ENCODE measurements around the gene SLC28A2.
A peak's percentile ranks its signal among the peaks of the same experiment; 100 is the strongest.
"Not testable (repeated sequence)": the region's sequence is repeated elsewhere in the genome, so short reads cannot be mapped to it uniquely, and the experiment has no call there.

Gene SLC28A2

DNA sequence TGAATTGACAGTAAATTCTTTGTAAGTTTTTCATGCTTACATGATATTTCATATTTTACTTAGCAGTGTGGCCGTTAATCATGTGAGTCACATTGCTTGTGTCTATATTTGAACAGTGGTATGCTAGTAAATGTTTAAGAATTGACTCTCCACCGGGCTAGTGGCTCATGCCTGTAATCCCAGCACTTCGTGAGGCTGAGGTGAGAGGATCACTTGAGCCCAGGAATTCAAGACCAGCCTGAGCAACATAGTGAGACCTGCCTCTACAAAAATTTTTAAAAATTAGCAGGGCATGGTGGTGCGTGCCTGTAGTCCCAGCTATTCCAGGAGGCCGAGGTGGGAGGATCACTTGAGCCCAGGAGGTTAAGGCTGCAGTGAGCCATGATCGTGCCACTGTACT is 2.8 kb downstream of the SLC28A2 start:
- not testable (repeated sequence) for H3K9ac ChIP-seq (ENCODE audit: low read depth in 1 of 2, low read length in 2 of 2)

DNA sequence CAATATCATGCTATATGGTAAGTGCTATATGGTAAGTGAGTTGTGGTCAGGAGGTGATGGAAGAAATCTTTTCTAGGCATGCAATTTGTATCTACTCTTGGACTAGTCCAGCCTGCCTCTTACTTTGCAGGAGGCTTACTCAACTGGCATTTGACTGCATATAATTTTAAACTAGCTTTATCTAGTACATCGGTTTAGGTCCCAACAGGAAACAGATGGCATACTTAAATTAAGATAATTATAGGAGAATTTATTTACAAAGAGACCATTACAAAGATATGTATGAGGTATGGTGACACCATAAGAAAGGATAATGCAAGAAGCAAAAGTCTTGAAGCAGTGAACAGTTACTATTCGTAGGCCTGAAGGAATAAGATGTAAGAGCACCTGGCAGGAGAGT is 7.8 kb downstream of the SLC28A2 start:
- peaks cover 3 to 4% of the 10 kb centered on the region in 2 donors for H3K36me3 ChIP-seq (ENCODE audit: control insufficient read depth in 1 of 2, insufficient read depth in 2 of 2, low read length in 2 of 2)
- H3K27ac ChIP-seq (ENCODE audit: low read depth, low read length), result no peak overlapping the region
- no peak overlapping the region for H3K4me3 ChIP-seq (ENCODE audit: low read depth in 1 of 2, low read length in 2 of 2)
- no peak overlapping the region for H3K9ac ChIP-seq (ENCODE audit: low read depth in 1 of 2, low read length in 2 of 2)
- H3K9me3 ChIP-seq (ENCODE audit: control insufficient read depth in 1 of 2, low read length in 2 of 2), result no peaks in the 10 kb centered on the region
- H3K4me1 ChIP-seq (ENCODE audit: control insufficient read depth in 1 of 2, insufficient read depth in 2 of 2, low read length in 2 of 2), result peaks cover 0 to 6% of the 10 kb centered on the region in 2 donors
- no peaks in the 10 kb centered on the region for H3K27me3 ChIP-seq (ENCODE audit: control insufficient read depth in 1 of 2, insufficient read depth in 2 of 2, low read length in 2 of 2)

More for the DNA sequence above, 2.8 kb downstream of the SLC28A2 start:
- H3K36me3 ChIP-seq (ENCODE audit: control insufficient read depth in 1 of 2, insufficient read depth in 2 of 2, low read length in 2 of 2); H3K4me3 ChIP-seq (ENCODE audit: low read depth in 1 of 2, low read length in 2 of 2); H3K27ac ChIP-seq (ENCODE audit: low read depth, low read length); H3K9me3 ChIP-seq (ENCODE audit: control insufficient read depth in 1 of 2, low read length in 2 of 2); H3K4me1 ChIP-seq (ENCODE audit: control insufficient read depth in 1 of 2, insufficient read depth in 2 of 2, low read length in 2 of 2); H3K27me3 ChIP-seq (ENCODE audit: control insufficient read depth in 1 of 2, insufficient read depth in 2 of 2, low read length in 2 of 2): not testable (repeated sequence)

DNA sequence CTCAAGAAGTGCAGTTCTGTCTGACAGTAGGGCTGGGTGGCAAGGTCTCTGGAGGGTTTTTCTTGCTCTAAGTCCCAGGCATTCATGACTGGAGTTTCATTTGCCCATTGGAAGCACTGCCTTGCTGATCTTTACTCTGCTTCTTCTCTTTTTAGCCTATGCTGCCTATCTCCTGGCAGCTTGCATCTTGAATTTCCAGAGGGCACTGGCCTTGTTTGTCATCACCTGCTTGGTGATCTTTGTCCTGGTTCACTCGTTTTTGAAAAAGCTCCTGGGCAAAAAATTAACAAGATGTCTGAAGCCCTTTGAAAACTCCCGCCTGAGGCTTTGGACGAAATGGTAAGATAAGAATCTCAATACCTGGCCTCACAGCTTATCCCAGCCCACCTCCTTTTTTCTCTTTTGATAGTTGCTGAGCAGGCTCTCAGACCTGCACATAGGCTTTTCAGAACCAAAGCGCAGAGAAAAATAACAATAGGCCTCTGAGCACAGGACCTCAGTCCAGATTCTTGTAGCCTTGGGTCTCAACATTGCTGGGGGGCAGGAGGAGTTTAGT is 10.9 kb downstream of the SLC28A2 start:
- H3K36me3 ChIP-seq (ENCODE audit: control insufficient read depth in 1 of 2, insufficient read depth in 2 of 2, low read length in 2 of 2), result peaks cover 3 to 30% of the 10 kb centered on the region in 2 donors
- peaks cover 0 to 6% of the 10 kb centered on the region in 2 donors for H3K4me1 ChIP-seq (ENCODE audit: control insufficient read depth in 1 of 2, insufficient read depth in 2 of 2, low read length in 2 of 2)
- no peaks in the 10 kb centered on the region for H3K27me3 ChIP-seq (ENCODE audit: control insufficient read depth in 1 of 2, insufficient read depth in 2 of 2, low read length in 2 of 2)
- H3K9ac ChIP-seq (ENCODE audit: low read depth in 1 of 2, low read length in 2 of 2), result no peak overlapping the region
- H3K27ac ChIP-seq (ENCODE audit: low read depth, low read length), result no peak overlapping the region
- H3K9me3 ChIP-seq (ENCODE audit: control insufficient read depth in 1 of 2, low read length in 2 of 2), result no peaks in the 10 kb centered on the region
- H3K4me3 ChIP-seq (ENCODE audit: low read depth in 1 of 2, low read length in 2 of 2), result no peak overlapping the region

DNA sequence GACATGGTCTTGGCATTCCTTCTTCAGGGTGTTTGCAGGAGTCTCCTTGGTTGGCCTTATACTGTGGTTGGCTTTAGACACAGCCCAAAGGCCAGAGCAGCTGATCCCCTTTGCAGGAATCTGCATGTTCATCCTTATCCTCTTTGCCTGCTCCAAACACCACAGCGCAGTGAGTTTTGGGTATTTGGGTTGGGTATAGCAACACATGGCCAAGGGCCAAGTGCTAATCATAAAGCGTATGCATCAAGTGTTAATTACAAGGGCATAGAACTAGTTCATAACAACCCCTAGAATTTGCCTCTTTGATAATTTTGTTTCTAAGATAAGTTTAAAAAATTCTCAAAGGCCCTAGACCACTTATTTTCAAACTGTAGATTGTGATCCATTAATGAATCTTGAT is 11.8 kb downstream of the SLC28A2 start:
- Histone ChIP-seq H3K4me1 (ENCODE audit: control insufficient read depth in 1 of 2, insufficient read depth in 2 of 2, low read length in 2 of 2) (peaks cover 0 to 6% of the 10 kb centered on the region in 2 donors), H3K36me3 (ENCODE audit: control insufficient read depth in 1 of 2, insufficient read depth in 2 of 2, low read length in 2 of 2) (peaks cover 3 to 33% of the 10 kb centered on the region in 2 donors), H3K27ac (ENCODE audit: low read depth, low read length) (no peak overlapping the region), H3K4me3 (ENCODE audit: low read depth in 1 of 2, low read length in 2 of 2) (no peak overlapping the region), H3K27me3 (ENCODE audit: control insufficient read depth in 1 of 2, insufficient read depth in 2 of 2, low read length in 2 of 2) (no peaks in the 10 kb centered on the region), H3K9me3 (ENCODE audit: control insufficient read depth in 1 of 2, low read length in 2 of 2) (no peaks in the 10 kb centered on the region), H3K9ac (ENCODE audit: low read depth in 1 of 2, low read length in 2 of 2) (no peak overlapping the region)

DNA sequence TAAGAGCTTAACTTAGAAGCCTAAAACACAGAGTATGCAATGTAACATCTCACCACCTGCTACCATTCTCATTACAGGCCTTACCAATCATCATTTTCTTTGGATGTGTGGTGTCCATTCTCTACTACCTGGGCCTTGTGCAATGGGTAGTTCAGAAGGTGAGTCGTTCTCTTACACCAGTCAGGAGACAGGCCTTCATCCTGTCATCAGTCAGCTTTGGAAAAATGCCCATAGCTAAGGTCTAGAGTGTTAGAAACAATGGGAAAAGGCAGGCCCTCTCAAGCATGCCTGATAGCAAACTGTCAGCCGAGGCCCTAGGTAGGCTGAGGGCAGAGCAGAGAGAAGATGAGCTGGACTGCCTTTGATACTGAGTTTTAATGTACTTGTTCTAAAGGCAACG is 13.5 kb downstream of the SLC28A2 start:
- Histone ChIP-seq H3K36me3 (ENCODE audit: control insufficient read depth in 1 of 2, insufficient read depth in 2 of 2, low read length in 2 of 2) (peaks cover 3 to 37% of the 10 kb centered on the region in 2 donors), H3K4me3 (ENCODE audit: low read depth in 1 of 2, low read length in 2 of 2) (no peak overlapping the region), H3K9ac (ENCODE audit: low read depth in 1 of 2, low read length in 2 of 2) (no peak overlapping the region), H3K4me1 (ENCODE audit: control insufficient read depth in 1 of 2, insufficient read depth in 2 of 2, low read length in 2 of 2) (peaks cover 0 to 6% of the 10 kb centered on the region in 2 donors), H3K27ac (ENCODE audit: low read depth, low read length) (no peak overlapping the region), H3K9me3 (ENCODE audit: control insufficient read depth in 1 of 2, low read length in 2 of 2) (no peaks in the 10 kb centered on the region), H3K27me3 (ENCODE audit: control insufficient read depth in 1 of 2, insufficient read depth in 2 of 2, low read length in 2 of 2) (no peaks in the 10 kb centered on the region)

DNA sequence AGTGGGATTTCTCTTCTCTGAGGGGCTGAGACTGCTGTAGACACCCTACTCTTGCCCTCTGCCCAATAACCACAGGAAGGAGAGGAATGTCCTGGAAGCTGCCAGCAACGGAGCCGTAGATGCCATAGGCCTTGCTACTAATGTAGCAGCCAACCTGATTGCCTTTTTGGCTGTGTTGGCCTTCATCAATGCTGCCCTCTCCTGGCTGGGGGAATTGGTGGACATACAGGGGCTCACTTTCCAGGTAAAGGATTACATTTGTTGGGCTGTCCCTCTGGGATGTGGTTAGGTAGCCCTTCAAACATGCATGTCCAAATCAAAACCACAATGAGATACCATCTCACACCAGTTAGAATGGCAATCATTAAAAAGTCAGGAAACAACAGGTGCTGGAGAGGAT is 16.1 kb downstream of the SLC28A2 start:
- Histone ChIP-seq H3K9ac (ENCODE audit: low read depth in 1 of 2, low read length in 2 of 2) (no peak overlapping the region), H3K4me1 (ENCODE audit: control insufficient read depth in 1 of 2, insufficient read depth in 2 of 2, low read length in 2 of 2) (no peaks in the 10 kb centered on the region), H3K4me3 (ENCODE audit: low read depth in 1 of 2, low read length in 2 of 2) (no peak overlapping the region)

DNA sequence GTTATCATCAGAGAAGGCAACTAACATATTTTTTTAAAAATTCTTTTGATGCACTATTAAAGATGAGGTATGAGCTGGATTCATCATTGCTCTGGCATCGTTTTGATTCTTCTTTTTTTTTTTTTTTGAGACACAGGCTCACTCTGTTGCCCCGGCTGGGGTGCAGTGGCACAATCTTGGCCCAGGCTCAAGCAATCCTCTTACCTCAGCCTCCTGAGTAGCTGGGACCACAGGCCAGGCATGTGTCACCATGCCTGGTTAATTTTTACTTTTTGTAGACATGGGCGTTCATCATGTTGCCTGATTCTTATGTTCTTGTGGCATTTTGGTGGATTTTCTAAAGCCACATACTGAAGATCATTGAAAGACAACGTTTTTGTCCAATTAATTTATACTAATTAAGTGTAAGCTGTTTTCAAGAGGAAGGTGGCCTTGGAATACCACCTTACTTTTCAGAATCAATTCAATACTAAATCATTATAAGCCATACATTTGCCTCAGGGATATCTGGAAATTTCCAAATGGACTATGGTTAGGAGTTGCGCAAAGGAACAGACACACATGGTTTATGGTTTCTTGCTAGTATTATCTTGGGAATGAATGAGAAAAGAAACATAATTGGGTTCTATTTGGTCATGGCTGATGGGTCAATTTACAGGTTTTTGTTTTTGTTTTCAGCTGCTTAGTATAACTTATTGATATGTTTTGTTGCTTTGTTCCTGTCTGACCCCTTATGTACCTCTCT is 22.8 kb downstream of the SLC28A2 start:
- Histone ChIP-seq H3K4me3 (ENCODE audit: low read depth in 1 of 2, low read length in 2 of 2) (no peak overlapping the region), H3K36me3 (ENCODE audit: control insufficient read depth in 1 of 2, insufficient read depth in 2 of 2, low read length in 2 of 2) (peaks cover 0 to 24% of the 10 kb centered on the region in 2 donors), H3K9ac (ENCODE audit: low read depth in 1 of 2, low read length in 2 of 2) (no peak overlapping the region), H3K4me1 (ENCODE audit: control insufficient read depth in 1 of 2, insufficient read depth in 2 of 2, low read length in 2 of 2) (peaks cover 11 to 12% of the 10 kb centered on the region in 2 donors), H3K27me3 (ENCODE audit: control insufficient read depth in 1 of 2, insufficient read depth in 2 of 2, low read length in 2 of 2) (no peaks in the 10 kb centered on the region), H3K27ac (ENCODE audit: low read depth, low read length) (no peak overlapping the region), H3K9me3 (ENCODE audit: control insufficient read depth in 1 of 2, low read length in 2 of 2) (no peaks in the 10 kb centered on the region)

More for the DNA sequence above, 16.1 kb downstream of the SLC28A2 start:
- H3K9me3 ChIP-seq (ENCODE audit: control insufficient read depth in 1 of 2, low read length in 2 of 2), result no peaks in the 10 kb centered on the region
- peaks cover 0 to 53% of the 10 kb centered on the region in 2 donors for H3K36me3 ChIP-seq (ENCODE audit: control insufficient read depth in 1 of 2, insufficient read depth in 2 of 2, low read length in 2 of 2)
- no peak overlapping the region for H3K27ac ChIP-seq (ENCODE audit: low read depth, low read length)
- no peaks in the 10 kb centered on the region for H3K27me3 ChIP-seq (ENCODE audit: control insufficient read depth in 1 of 2, insufficient read depth in 2 of 2, low read length in 2 of 2)

DNA sequence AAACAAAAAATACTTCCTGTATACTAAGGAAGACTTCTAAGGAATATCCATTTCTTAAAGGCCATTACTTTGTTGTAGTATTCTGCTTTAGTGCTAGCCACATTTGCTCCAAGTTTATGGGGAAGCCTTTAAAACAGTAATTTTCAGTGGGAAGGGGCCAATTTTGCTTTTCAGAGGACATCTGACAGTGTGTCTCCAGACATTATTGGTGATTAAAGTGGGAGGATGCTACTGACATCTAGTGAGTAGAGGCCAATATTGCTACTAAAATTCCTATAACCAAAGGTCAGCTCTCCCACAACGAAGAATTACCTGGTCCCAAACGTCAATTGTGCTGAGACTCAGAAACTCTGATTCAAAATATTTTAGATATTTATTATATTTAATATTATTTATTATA is 24.8 kb downstream of the SLC28A2 start:
- Histone ChIP-seq H3K9me3 (ENCODE audit: control insufficient read depth in 1 of 2, low read length in 2 of 2) (no peaks in the 10 kb centered on the region), H3K4me1 (ENCODE audit: control insufficient read depth in 1 of 2, insufficient read depth in 2 of 2, low read length in 2 of 2) (peaks cover 14 to 16% of the 10 kb centered on the region in 2 donors)

DNA sequence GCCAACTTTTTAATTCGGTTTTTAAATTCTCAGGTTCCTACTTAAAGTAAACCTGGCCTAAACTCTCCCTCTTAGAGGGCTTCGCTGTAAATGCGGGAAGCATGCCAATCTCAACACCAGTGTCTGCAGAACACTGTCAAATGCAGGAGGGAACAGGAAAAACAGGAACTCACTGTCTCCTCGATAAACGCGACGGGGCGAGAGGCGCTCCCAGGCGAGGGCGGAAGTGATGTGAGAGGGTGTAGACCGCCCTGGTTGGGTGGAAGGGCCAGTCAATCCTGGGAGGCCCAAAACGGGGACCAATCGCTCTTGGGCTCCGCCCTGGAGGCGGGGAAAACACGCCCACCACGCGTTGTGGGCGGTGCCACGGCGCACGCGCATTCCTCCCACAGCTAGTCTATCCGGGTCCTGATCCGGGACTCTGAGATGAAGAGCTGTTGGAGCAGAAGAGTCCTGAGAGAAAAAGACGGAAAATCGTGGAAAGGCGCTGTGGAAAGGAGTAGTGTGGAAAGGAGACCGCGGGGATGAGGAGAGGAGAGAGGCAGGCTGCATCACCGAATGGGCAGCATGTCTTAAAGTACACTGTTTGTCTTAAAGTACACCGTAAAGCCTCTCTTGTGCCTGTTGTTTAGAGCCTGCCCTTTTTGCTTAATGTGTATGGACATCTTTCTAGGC is 27.1 kb downstream of the SLC28A2 start:
- H3K4me3 ChIP-seq (ENCODE audit: low read depth in 1 of 2, low read length in 2 of 2), result peak overlapping the region; percentile 78 to 89
- peaks cover 0 to 7% of the 10 kb centered on the region in 2 donors for H3K36me3 ChIP-seq (ENCODE audit: control insufficient read depth in 1 of 2, insufficient read depth in 2 of 2, low read length in 2 of 2)
- H3K9me3 ChIP-seq (ENCODE audit: control insufficient read depth in 1 of 2, low read length in 2 of 2), result no peaks in the 10 kb centered on the region
- peaks cover 14 to 16% of the 10 kb centered on the region in 2 donors for H3K4me1 ChIP-seq (ENCODE audit: control insufficient read depth in 1 of 2, insufficient read depth in 2 of 2, low read length in 2 of 2)
- H3K27me3 ChIP-seq (ENCODE audit: control insufficient read depth in 1 of 2, insufficient read depth in 2 of 2, low read length in 2 of 2), result no peaks in the 10 kb centered on the region
- peak overlapping the region; percentile 76 for H3K27ac ChIP-seq (ENCODE audit: low read depth, low read length)
- H3K9ac ChIP-seq (ENCODE audit: low read depth in 1 of 2, low read length in 2 of 2), result peak overlapping the region; percentile 74 to 84

More for the DNA sequence above, 24.8 kb downstream of the SLC28A2 start:
- Histone ChIP-seq H3K27ac (ENCODE audit: low read depth, low read length) (no peak overlapping the region), H3K36me3 (ENCODE audit: control insufficient read depth in 1 of 2, insufficient read depth in 2 of 2, low read length in 2 of 2) (peaks cover 0 to 17% of the 10 kb centered on the region in 2 donors), H3K9ac (ENCODE audit: low read depth in 1 of 2, low read length in 2 of 2) (no peak overlapping the region), H3K4me3 (ENCODE audit: low read depth in 1 of 2, low read length in 2 of 2) (no peak overlapping the region), H3K27me3 (ENCODE audit: control insufficient read depth in 1 of 2, insufficient read depth in 2 of 2, low read length in 2 of 2) (no peaks in the 10 kb centered on the region)

DNA sequence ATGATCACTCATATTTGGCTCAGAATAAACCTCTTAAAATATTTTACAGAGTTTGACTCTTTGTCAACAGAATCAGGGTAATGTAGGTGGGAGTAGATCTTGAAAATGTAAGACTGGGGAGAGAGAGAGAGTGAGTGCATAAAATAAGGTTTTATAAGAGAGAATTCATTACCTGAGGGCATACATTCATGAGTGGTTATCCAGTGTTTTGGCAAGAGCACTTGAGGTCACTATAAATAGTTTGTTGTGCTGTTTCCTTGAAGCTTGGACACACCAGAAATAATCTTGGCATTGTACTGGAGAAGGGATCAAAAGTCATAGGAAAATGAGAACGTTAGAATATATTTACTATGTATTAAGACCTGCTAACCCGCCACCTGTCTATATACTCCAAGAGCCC is 33.4 kb downstream of the SLC28A2 start:
- Histone ChIP-seq H3K27ac (ENCODE audit: low read depth, low read length) (no peak overlapping the region), H3K4me3 (ENCODE audit: low read depth in 1 of 2, low read length in 2 of 2) (no peak overlapping the region)

More for the DNA sequence above, 33.4 kb downstream of the SLC28A2 start:
- Histone ChIP-seq H3K4me1 (ENCODE audit: control insufficient read depth in 1 of 2, insufficient read depth in 2 of 2, low read length in 2 of 2) (no peaks in the 10 kb centered on the region), H3K9ac (ENCODE audit: low read depth in 1 of 2, low read length in 2 of 2) (no peak overlapping the region), H3K9me3 (ENCODE audit: control insufficient read depth in 1 of 2, low read length in 2 of 2) (no peaks in the 10 kb centered on the region), H3K36me3 (ENCODE audit: control insufficient read depth in 1 of 2, insufficient read depth in 2 of 2, low read length in 2 of 2) (no peaks in the 10 kb centered on the region), H3K27me3 (ENCODE audit: control insufficient read depth in 1 of 2, insufficient read depth in 2 of 2, low read length in 2 of 2) (no peaks in the 10 kb centered on the region)

Data from duodenal mucosa (tissue), 2 donors.